Heart right ventricle (tissue), 16 donors: ENCODE data around the gene FANCC. TPM values are rescaled to one million over a fixed set of nuclear protein-coding genes. Genes with fewer than 3 reads are reported as not detected.

ENCODE experiments used
- ATAC-seq, 8 donors: fragments of 200-7000 bp; cut with Tn5 transposase; one replicate each; pipeline ENCODE4 v1.9.1; 2020; ENCODE audit warnings: mild to moderate bottlenecking in 8 of 8, moderate library complexity in 8 of 8, moderate number of reproducible peaks in 1 of 8
- DNase-seq, 2 donors: peaks; one replicate each; pipeline ENCODE4 v3.0.0-alpha.2; 2020
- H3K27ac ChIP-seq, 10 donors: fragments of 200-600 bp; sonication (generic) in 2 of 10; one replicate each; pipeline versions ENCODE4 v1.5.0 to v1.8.0; 2020 to 2022; ENCODE audit warnings: mild to moderate bottlenecking in 3 of 10
- H3K27me3 ChIP-seq, 7 donors: fragments of 200-600 bp; one replicate each; pipeline ENCODE4 v1.8.0; 2021 to 2022; ENCODE audit warnings: mild to moderate bottlenecking in 2 of 7
- H3K36me3 ChIP-seq, 9 donors: fragments of 200-600 bp; sonication (generic) in 1 of 9; one replicate each; pipeline versions ENCODE4 v1.5.0 to v1.8.0; 2020 to 2022; ENCODE audit warnings: mild to moderate bottlenecking in 2 of 9
- H3K4me1 ChIP-seq, 9 donors: fragments of 200-600 bp; sonication (generic) in 1 of 9; one replicate each; pipeline versions ENCODE4 v1.5.0 to v1.8.0; 2020 to 2022; ENCODE audit warnings: mild to moderate bottlenecking in 4 of 9
- H3K4me3 ChIP-seq, 10 donors: fragments of 200-600 bp; sonication (generic) in 2 of 10; one replicate each; pipeline versions ENCODE4 v1.5.0 to v1.8.0; 2020 to 2022; ENCODE audit warnings: mild to moderate bottlenecking in 7 of 10, moderate library complexity in 2 of 10
- H3K9me3 ChIP-seq, 11 donors: fragments of 200-600 bp in 10 of 11; sonication (generic) in 2 of 11; one replicate each; pipeline versions ENCODE4 v1.5.0 to v1.8.0; 2013 to 2022; ENCODE audit warnings: mild to moderate bottlenecking in 2 of 11, control low read depth in 1 of 11, moderate library complexity in 1 of 11
- CTCF ChIP-seq, 9 donors: fragments of 200-600 bp; sonication (generic) in 2 of 9; IDR thresholded peaks; one replicate each; pipeline versions ENCODE4 v1.5.0 to v1.8.0; 2021 to 2022; ENCODE audit warnings: antibody characterized with exemption in 9 of 9, mild to moderate bottlenecking in 5 of 9, moderate library complexity in 1 of 9
- WGBS, 2 donors: extraction: QIAGEN DNeasy Blood & Tissue Kit; methylation state at CpG; one replicate each; pipeline ENCODE4 v1.1.7; 2013; ENCODE audit warnings: inconsistent platforms in 1 of 2; 5-methylcytosine and 5-hydroxymethylcytosine counted together
- intact Hi-C, 10 donors: fragments of 100-400 bp; cut with DNase I; formaldehyde crosslinking; loops; one replicate each; pipeline versions ENCODE4 v1.11.1 to v1.14.2; 2022
- polyA plus RNA-seq, 2 donors: library from polyadenylated mRNA; stranded (reverse); fragments of 200-250 nt; gene quantifications; one replicate each; pipeline ENCODE4 v1.2.3, GENCODE V29; 2013
- total RNA-seq, 10 donors: library from RNA; stranded (reverse); fragmentation: NEBNext Ultra II Directional in 3 of 10; extraction: Animal tissue kit (Norgen Biotek cat#: 25700) in 3 of 10; gene quantifications; one replicate each; pipeline versions ENCODE4 v1.2.1 to v1.2.4, GENCODE V29; 2021 to 2023
- donor health status: Arrhythmogenic right ventricular cardiomyopathy.
- donor health status: ischemic (EF 13 %, LVEDD 7.1; RV severe dilation, severe dysfunction).
- donor health status: healthy with polysubstance abuse.
- donor health status: DM: no; HTN: yes; CAD: no.
- donor health status: DM: no; HTN: no; CAD: no.
- donor health status: ischemic (EF 25% LVEDD 6.9; RV normal size, moderate dysfunction).
- donor health status: ischemic (EF 25% LVEDD 5.7; RV mildly dilated, moderate dysfunction).
- donor health status: healthy.
- donor health status: DM: yes; HTN: yes; CAD: no.
- donor health status: Ischemic cardiomyopathy.
- donor health status: ischemic (EF 35%, LVEDD 5.7; RV mildly dilated, moderate dysfunction).
- donor health status: nonischemic (EF 11% LVEDD 7.7; RV severe dilation, severe dysfunction).
- donor health status: DM: yes; HTN: yes; CAD: no.
- donor health status: PGD.
- donor health status: ischemic (EF 29% LVEDD 5.4; RV normal size, mild dysfunction).
- donor health status: nonischemic (EF 23%, LVEDD 6.1; RV moderate dilation, normal function).

The FANCC gene
- total and polyA plus RNA-seq, 12 donors = 2.9 to 6.8 (median 4.3) TPM

- 66 to 68% methylated on average over 20 of the region's 20 CpGs for WGBS, 2 donors
- peaks cover 31 to 100% (median 94%) of the 10 kb centered on the region in 9 donors for H3K4me1 ChIP-seq
- peak overlapping the region in 8 of 10 donors; percentile 8 to 86 (median 44) for H3K27ac ChIP-seq
- intact Hi-C loops = loop anchor here in 4 of 10 donors (5.0 to 10.0 kb wide), 4 partner anchors 46 to 66 kb away; no protein-coding TSS in a partner anchor
- H3K9me3 ChIP-seq = no peaks in the 10 kb centered on the region
- H3K36me3 ChIP-seq = peaks cover 0 to 97% (median 47%) of the 10 kb centered on the region in 9 donors
- no peak overlapping the region for H3K4me3 ChIP-seq
- no peak for DNase-seq
- TF ChIP-seq CTCF (IDR thresholded peaks at IDR 0.05) = no peak
- no peaks in the 10 kb centered on the region for H3K27me3 ChIP-seq
- ATAC-seq = no peak
Observed at GRCh38 chr9:95080961-95081647, 236.4 kb downstream of the FANCC start.

GRCh38 chr9:95079461-95079860 is 238.0 kb downstream of the FANCC start:
- no peak for TF ChIP-seq CTCF (IDR thresholded peaks at IDR 0.05)
- WGBS, 2 donors = 65 to 75% methylated on average over 10 of the region's 10 CpGs
- Histone ChIP-seq H3K4me3 (no peak overlapping the region), H3K36me3 (peaks cover 0 to 96% (median 32%) of the 10 kb centered on the region in 9 donors), H3K9me3 (no peaks in the 10 kb centered on the region), H3K27me3 (no peaks in the 10 kb centered on the region), H3K27ac (peak overlapping the region in 7 of 10 donors; percentile 26 to 86 (median 76)), H3K4me1 (peaks cover 36 to 100% (median 94%) of the 10 kb centered on the region in 9 donors)
- intact Hi-C loops = loop anchor here in 2 of 10 donors (5.0 to 10.0 kb wide), 2 partner anchors 72 to 295 kb away; no protein-coding TSS in a partner anchor
- no peak for DNase-seq
- ATAC-seq = no peak

GRCh38 chr9:95078939-95079338 is 238.6 kb downstream of the FANCC start:
- ATAC-seq (peak; percentile 42 to 61 (median 47)), DNase-seq (no peak)
- Histone ChIP-seq H3K27me3 (no peaks in the 10 kb centered on the region), H3K9me3 (no peaks in the 10 kb centered on the region), H3K4me3 (no peak overlapping the region), H3K4me1 (peaks cover 36 to 100% (median 92%) of the 10 kb centered on the region in 9 donors), H3K36me3 (peaks cover 0 to 96% (median 30%) of the 10 kb centered on the region in 9 donors), H3K27ac (peak overlapping the region in 9 of 10 donors; percentile 2 to 86 (median 68))
- 48 to 51% methylated on average over 6 of the region's 6 CpGs for WGBS, 2 donors
- intact Hi-C loops = loop anchor here in 2 of 10 donors (5.0 to 10.0 kb wide), 2 partner anchors 72 to 294 kb away; no protein-coding TSS in a partner anchor
- TF ChIP-seq CTCF (IDR thresholded peaks at IDR 0.05) = no peak

- H3K4me3 ChIP-seq = no peak overlapping the region
Observed at GRCh38 chr9:95078511-95078910, 239.0 kb downstream of the FANCC start.

More at GRCh38 chr9:95078511-95078910, 239.0 kb downstream of the FANCC start:
- H3K9me3 ChIP-seq = no peaks in the 10 kb centered on the region
- peaks cover 36 to 100% (median 91%) of the 10 kb centered on the region in 9 donors for H3K4me1 ChIP-seq
- no peak for TF ChIP-seq CTCF (IDR thresholded peaks at IDR 0.05)
- H3K27me3 ChIP-seq = no peaks in the 10 kb centered on the region
- WGBS, 2 donors = 54 to 60% methylated on average over 12 of the region's 12 CpGs
- no peak for ATAC-seq
- peaks cover 0 to 96% (median 30%) of the 10 kb centered on the region in 9 donors for H3K36me3 ChIP-seq
- no peak for DNase-seq
- H3K27ac ChIP-seq = peak overlapping the region; percentile 2 to 86 (median 72)
- intact Hi-C loops = loop anchor here in 2 of 10 donors (5.0 to 10.0 kb wide), 2 partner anchors 71 to 294 kb away; no protein-coding TSS in a partner anchor
